ENCODE results near the gene JAK3. TPM values are rescaled to one million over a fixed set of nuclear protein-coding genes. Genes with fewer than 3 reads are reported as not detected.

The JAK3 gene
- polyA plus RNA-seq, 1 of the 3 experiments (the other 2 are of a cell fraction) = 1.3 TPM

DNA sequence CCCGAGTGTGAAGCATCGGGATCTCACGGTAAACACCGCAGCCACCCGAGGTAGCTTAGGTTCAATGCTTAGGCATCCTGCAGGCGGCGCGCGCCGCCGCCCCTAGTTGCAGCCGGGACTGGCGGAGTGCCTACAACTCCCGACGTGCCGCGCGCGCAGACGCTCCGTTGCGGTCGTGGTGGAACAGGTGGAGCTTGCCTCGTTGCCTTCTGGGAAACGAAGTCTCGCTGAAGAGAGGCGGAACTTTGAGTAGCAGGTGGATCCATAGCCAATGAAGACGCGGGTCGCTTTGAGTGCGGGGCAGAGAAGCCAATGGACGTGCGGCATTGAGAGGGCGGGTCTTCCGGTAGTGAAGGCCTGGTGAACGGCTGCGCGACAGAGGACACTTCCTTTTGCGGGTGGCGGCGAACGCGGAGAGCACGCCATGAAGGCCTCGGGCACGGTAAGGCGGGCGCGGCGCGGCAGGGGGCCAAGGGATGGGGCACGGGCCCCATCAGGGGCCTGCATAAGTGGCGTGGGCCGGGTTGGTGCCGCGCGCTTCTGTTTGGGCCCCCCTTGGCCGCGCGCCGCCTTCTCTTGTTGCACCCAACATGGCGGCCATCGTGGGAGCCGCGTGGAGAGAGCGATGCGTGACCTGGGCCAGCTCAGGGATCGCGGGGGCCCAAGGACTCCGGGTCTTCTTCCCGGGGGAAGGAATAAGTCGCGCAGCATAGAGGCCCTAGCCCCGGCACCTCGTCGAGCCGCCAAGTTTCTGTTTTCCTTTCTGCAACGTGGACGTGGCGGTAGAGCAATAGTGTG lies 11.9 kb upstream of the JAK3 start, which contains the start of gene RPL18A (continued):
- TF ChIP-seq TAF1 (IDR thresholded peaks at IDR 0.05; ENCODE audit: borderline replicate concordance, low read depth, low read length) (peak; percentile 97), RFX5 (IDR thresholded peaks at IDR 0.05; ENCODE audit: low read length) (no peak), SMC3 (IDR thresholded peaks at IDR 0.05; ENCODE audit: low read depth, low read length) (peak; percentile 73), NFIC (IDR thresholded peaks at IDR 0.05; ENCODE audit: borderline replicate concordance) (no peak), GABPA (IDR thresholded peaks at IDR 0.05; ENCODE audit: low read depth) (peak; percentile 96), MEF2A (IDR thresholded peaks at IDR 0.05; ENCODE audit: borderline replicate concordance, low read depth) (no peak), GATA2 (CRISPR knock-in tag; IDR thresholded peaks at IDR 0.05) (no peak), FOXM1 (IDR thresholded peaks at IDR 0.05; ENCODE audit: low read depth) (no peak), SIN3A (IDR thresholded peaks at IDR 0.05; ENCODE audit: borderline replicate concordance, low read depth, low read length) (0 out of 2 replicates have a peak, but pooled peaks have one; percentile 45), EZH2phosphoT487 (IDR thresholded peaks at IDR 0.05; ENCODE audit: borderline replicate concordance, low read depth) (no peak), RCOR1 (IDR thresholded peaks at IDR 0.05; ENCODE audit: low read length) (0 out of 2 replicates have a peak, but pooled peaks have one; percentile 7), TCF12 (IDR thresholded peaks at IDR 0.05) (no peak; the same call in 1 of the 2 replicates), TEAD4 (IDR thresholded peaks at IDR 0.05; ENCODE audit: borderline replicate concordance, insufficient read depth) (no peak), NRF1 (IDR thresholded peaks at IDR 0.05; ENCODE audit: low read depth, low read length) (peak; percentile 57), FOSL2 (IDR thresholded peaks at IDR 0.05; ENCODE audit: borderline replicate concordance, low read depth) (no peak), YY1 (IDR thresholded peaks at IDR 0.05; ENCODE audit: low read depth) (peak; percentile 92), POLR2AphosphoS5 (IDR thresholded peaks at IDR 0.05; ENCODE audit: low read depth, low read length) (peak; percentile 96)
- TF ChIP-seq, protein P1, sequence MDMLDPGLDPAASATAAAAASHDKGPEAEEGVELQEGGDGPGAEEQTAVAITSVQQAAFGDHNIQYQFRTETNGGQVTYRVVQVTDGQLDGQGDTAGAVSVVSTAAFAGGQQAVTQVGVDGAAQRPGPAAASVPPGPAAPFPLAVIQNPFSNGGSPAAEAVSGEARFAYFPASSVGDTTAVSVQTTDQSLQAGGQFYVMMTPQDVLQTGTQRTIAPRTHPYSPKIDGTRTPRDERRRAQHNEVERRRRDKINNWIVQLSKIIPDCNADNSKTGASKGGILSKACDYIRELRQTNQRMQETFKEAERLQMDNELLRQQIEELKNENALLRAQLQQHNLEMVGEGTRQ (IDR thresholded peaks at IDR 0.05; ENCODE audit: borderline replicate concordance, low read depth, low read length) = no peak
- TF ChIP-seq, protein P2, sequence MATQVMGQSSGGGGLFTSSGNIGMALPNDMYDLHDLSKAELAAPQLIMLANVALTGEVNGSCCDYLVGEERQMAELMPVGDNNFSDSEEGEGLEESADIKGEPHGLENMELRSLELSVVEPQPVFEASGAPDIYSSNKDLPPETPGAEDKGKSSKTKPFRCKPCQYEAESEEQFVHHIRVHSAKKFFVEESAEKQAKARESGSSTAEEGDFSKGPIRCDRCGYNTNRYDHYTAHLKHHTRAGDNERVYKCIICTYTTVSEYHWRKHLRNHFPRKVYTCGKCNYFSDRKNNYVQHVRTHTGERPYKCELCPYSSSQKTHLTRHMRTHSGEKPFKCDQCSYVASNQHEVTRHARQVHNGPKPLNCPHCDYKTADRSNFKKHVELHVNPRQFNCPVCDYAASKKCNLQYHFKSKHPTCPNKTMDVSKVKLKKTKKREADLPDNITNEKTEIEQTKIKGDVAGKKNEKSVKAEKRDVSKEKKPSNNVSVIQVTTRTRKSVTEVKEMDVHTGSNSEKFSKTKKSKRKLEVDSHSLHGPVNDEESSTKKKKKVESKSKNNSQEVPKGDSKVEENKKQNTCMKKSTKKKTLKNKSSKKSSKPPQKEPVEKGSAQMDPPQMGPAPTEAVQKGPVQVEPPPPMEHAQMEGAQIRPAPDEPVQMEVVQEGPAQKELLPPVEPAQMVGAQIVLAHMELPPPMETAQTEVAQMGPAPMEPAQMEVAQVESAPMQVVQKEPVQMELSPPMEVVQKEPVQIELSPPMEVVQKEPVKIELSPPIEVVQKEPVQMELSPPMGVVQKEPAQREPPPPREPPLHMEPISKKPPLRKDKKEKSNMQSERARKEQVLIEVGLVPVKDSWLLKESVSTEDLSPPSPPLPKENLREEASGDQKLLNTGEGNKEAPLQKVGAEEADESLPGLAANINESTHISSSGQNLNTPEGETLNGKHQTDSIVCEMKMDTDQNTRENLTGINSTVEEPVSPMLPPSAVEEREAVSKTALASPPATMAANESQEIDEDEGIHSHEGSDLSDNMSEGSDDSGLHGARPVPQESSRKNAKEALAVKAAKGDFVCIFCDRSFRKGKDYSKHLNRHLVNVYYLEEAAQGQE (IDR thresholded peaks at IDR 0.05; ENCODE audit: low read depth, low read length) = peak; percentile 63; the same call in 1 of the 2 replicates
- TF ChIP-seq, protein P3, sequence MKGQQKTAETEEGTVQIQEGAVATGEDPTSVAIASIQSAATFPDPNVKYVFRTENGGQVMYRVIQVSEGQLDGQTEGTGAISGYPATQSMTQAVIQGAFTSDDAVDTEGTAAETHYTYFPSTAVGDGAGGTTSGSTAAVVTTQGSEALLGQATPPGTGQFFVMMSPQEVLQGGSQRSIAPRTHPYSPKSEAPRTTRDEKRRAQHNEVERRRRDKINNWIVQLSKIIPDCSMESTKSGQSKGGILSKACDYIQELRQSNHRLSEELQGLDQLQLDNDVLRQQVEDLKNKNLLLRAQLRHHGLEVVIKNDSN (IDR thresholded peaks at IDR 0.05; ENCODE audit: borderline replicate concordance, low read depth) = no peak

Measured in SK-N-SH (cell line).